ENCODE results near the gene ZNF679. TPM values are rescaled to one million over a fixed set of nuclear protein-coding genes. Genes with fewer than 3 reads are reported as not detected.
"Not testable (repeated sequence)": the region's sequence is repeated elsewhere in the genome, so short reads cannot be mapped to it uniquely, and the experiment has no call there.

The ZNF679 gene
- total RNA-seq (not detected), polyA plus RNA-seq (not detected)
- long read RNA-seq, donor 1: 0 reads
- long read RNA-seq, donor 2: 0 reads
- long read RNA-seq, donor 3: 0 reads

- H3K27me3 ChIP-seq; H3K27ac ChIP-seq; DNase-seq; H3K4me3 ChIP-seq; intact Hi-C loops (cut with DNase I); H3K36me3 ChIP-seq; H3K9me3 ChIP-seq; H3K4me1 ChIP-seq (ENCODE audit: insufficient read depth): not testable (repeated sequence)
- 88 to 95% (median 91%) methylated on average over 1 of the region's 1 CpG for WGBS, 3 donors
Measured at GRCh38 chr7:64228174-64228573, at the start of gene ZNF679. Gene ZNF679, plus strand, starts transcription at chr7:64228474. Its CDS starts 20,644 bp downstream, at chr7:64249118.

DNA sequence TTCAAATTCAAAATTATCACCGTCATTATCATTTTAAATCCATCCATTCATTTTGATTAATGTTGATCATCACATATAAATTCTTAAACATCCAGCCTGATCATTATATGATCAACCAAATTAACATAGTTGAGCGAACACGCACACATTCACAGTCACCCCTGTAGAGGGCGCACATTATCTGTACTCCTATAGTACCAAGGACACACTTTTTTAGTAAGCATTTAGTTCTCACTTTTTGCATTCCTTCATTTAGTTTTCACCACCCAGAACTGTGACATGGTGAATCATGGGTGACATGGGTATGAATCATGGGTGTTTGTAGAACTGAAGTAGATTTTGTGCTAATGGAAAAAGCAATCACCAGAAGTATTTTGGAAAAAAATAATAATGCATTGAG, 47.3 kb upstream of the ZNF679 start:
- no peak for TF ChIP-seq EP300 (IDR thresholded peaks at IDR 0.05)
- no peak for TF ChIP-seq POLR2A (IDR thresholded peaks at IDR 0.05)
- TF ChIP-seq, protein P1, sequence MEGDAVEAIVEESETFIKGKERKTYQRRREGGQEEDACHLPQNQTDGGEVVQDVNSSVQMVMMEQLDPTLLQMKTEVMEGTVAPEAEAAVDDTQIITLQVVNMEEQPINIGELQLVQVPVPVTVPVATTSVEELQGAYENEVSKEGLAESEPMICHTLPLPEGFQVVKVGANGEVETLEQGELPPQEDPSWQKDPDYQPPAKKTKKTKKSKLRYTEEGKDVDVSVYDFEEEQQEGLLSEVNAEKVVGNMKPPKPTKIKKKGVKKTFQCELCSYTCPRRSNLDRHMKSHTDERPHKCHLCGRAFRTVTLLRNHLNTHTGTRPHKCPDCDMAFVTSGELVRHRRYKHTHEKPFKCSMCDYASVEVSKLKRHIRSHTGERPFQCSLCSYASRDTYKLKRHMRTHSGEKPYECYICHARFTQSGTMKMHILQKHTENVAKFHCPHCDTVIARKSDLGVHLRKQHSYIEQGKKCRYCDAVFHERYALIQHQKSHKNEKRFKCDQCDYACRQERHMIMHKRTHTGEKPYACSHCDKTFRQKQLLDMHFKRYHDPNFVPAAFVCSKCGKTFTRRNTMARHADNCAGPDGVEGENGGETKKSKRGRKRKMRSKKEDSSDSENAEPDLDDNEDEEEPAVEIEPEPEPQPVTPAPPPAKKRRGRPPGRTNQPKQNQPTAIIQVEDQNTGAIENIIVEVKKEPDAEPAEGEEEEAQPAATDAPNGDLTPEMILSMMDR (IDR thresholded peaks at IDR 0.05): no peak

DNA sequence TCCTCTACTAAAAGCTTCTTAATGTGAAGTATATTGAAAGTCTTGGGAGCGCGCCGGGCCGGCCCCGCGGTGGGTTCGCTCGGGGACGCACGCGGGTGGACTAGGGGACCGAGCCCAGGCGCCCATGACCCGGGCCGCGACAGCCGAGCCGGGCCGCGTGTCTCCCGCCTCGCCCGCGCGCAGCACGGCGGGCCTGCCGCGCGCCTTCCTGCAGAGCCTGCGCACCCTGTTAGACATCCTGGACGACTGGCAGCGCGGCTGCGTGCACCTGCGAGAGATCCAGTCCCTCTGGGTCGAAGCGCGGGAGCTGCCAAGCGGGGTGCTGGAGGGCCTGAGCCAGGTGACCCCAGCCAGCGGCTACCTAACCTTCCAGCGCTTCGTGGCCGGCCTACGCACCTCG, 46.7 kb upstream of the ZNF679 start:
- H3K27ac ChIP-seq: no peak overlapping the region

More for the DNA sequence above, 47.3 kb upstream of the ZNF679 start:
- H3K9me3 ChIP-seq: no peaks in the 10 kb centered on the region
- WGBS, 3 donors: 38 to 56% (median 45%) methylated on average over 4 of the region's 4 CpGs
- no peak overlapping the region for H3K4me3 ChIP-seq
- intact Hi-C loops (cut with DNase I): no loop called here
- H3K4me1 ChIP-seq (ENCODE audit: insufficient read depth): no peaks in the 10 kb centered on the region
- DNase-seq: no peak
- H3K36me3 ChIP-seq: no peaks in the 10 kb centered on the region
- H3K27me3 ChIP-seq: no peaks in the 10 kb centered on the region
- H3K27ac ChIP-seq: no peak overlapping the region

GRCh38 chr7:64182036-64182790, 46.1 kb upstream of the ZNF679 start:
- H3K9me3 ChIP-seq: no peaks in the 10 kb centered on the region
- no peak overlapping the region for H3K4me3 ChIP-seq
- TF ChIP-seq POLR2A (IDR thresholded peaks at IDR 0.05) (no peak), EP300 (IDR thresholded peaks at IDR 0.05) (no peak)
- TF ChIP-seq, protein P1 (IDR thresholded peaks at IDR 0.05): no peak
- H3K27ac ChIP-seq: no peak overlapping the region
- DNase-seq: no peak
- no peaks in the 10 kb centered on the region for H3K4me1 ChIP-seq (ENCODE audit: insufficient read depth)
- no peaks in the 10 kb centered on the region for H3K27me3 ChIP-seq
- H3K36me3 ChIP-seq: no peaks in the 10 kb centered on the region
- WGBS, 3 donors: 22 to 57% (median 33%) methylated on average over 25 to 66 of the region's 66 CpGs
- intact Hi-C loops (cut with DNase I): no loop called here

More for the DNA sequence above, 46.7 kb upstream of the ZNF679 start:
- TF ChIP-seq, protein P1 (IDR thresholded peaks at IDR 0.05): no peak
- TF ChIP-seq EP300 (IDR thresholded peaks at IDR 0.05) (no peak), POLR2A (IDR thresholded peaks at IDR 0.05) (no peak)
- WGBS, 3 donors: 15 to 51% (median 27%) methylated on average over 44 to 46 of the region's 46 CpGs
- Histone ChIP-seq H3K9me3 (no peaks in the 10 kb centered on the region), H3K4me1 (ENCODE audit: insufficient read depth) (no peaks in the 10 kb centered on the region), H3K27me3 (no peaks in the 10 kb centered on the region), H3K4me3 (no peak overlapping the region), H3K36me3 (no peaks in the 10 kb centered on the region)
- intact Hi-C loops (cut with DNase I): no loop called here
- DNase-seq: no peak

DNA sequence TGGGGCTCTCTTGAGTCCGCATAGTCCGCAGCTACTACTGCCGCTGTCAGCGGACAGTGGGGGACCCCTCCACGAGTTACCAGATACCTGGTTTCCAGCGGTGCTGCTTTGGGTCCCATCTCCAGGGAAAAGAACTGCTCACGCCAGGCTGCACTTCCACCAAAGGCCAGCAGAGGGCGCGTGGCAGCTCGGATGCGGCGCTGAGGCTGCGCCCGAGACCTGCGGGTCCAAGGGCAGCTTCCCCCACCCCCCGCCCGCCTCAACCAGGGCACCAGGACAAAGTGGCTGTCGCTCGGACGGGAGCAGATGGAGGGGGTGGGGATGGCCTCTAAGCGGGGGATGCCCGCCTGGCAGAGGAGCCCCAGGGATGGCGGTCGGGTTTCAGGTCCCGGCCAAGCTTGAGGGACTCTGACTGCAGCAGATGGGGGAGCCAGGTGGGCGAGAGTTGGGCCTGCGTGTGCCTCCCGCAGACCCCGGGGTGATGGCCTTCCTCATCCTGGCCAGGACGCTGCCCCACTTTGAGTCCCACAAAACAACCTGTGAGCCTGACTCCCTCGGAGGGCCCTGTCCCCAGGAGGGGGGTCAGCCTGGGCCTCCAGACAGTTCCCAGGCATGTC, 45.0 kb upstream of the ZNF679 start:
- H3K4me3 ChIP-seq: no peak overlapping the region
- intact Hi-C loops (cut with DNase I): no loop called here
- no peaks in the 10 kb centered on the region for H3K4me1 ChIP-seq (ENCODE audit: insufficient read depth)
- H3K36me3 ChIP-seq: no peaks in the 10 kb centered on the region
- H3K27ac ChIP-seq: no peak overlapping the region
- TF ChIP-seq EP300 (IDR thresholded peaks at IDR 0.05): no peak
- TF ChIP-seq, protein P1 (IDR thresholded peaks at IDR 0.05): peak in 1 of 3 donors; percentile 42
- DNase-seq: peak in 2 of 5 donors; percentile 27 to 46
- H3K27me3 ChIP-seq: no peaks in the 10 kb centered on the region
- 19 to 38% (median 22%) methylated on average over 25 to 31 of the region's 31 CpGs for WGBS, 3 donors
- no peaks in the 10 kb centered on the region for H3K9me3 ChIP-seq

Data from ovary (tissue), 10 donors.